ENCODE data around the gene CCDC78.

Gene CCDC78

DNA sequence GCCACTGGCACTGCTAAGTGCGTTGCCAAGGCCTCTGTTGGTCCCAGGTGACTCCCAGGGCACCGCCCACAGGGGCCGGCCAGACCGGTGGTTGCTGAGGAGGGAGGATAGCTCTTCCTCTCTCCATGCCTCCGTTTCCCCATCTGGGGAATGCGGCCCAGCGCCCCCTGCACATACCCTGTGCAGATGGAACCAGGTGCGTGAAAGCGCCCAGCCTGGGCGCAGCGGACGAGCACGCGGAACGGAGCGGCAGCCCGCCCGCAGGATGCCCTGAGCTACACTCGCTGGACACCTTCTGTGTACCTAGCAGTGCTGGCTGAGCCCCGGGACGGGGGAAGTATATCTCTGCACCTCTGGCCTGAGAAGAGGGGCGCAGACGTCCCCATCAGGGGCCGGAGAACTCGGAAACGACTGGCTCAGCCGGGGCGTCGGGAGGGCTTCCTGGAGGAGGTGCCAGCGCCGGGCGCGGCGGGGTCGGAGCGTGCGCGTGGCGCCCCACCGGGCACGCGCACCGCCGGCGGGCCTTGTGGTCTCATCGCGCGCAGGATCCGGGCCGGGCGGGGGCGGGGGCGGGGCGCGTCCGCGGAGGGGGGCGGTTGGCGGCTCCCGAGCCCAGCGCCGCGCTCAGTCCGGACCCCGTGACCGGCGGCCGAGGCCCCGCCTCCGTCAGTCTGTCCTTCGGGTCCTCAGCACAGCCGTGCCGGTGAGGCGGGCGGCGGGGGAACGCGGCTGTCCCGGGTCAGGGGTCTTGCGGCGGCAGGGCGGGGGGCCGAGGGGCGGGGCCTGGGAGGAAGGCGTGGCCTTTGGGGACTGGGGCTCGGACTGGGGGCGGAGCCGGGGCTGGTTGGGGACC, at the start of gene CCDC78, which contains the start of gene HAGHL:
Gene CCDC78 (minus strand): TSS at position 6 of the 853 bp plus-strand sequence. CDS start 76 bp downstream, outside the sequence.
Gene HAGHL (plus strand): TSS at position 669 of the 853 bp plus-strand sequence. CDS start 404 bp downstream, outside the sequence.
- DNase-seq = peak in 44 of 56 donors; percentile 12 to 76 (median 48)

DNA sequence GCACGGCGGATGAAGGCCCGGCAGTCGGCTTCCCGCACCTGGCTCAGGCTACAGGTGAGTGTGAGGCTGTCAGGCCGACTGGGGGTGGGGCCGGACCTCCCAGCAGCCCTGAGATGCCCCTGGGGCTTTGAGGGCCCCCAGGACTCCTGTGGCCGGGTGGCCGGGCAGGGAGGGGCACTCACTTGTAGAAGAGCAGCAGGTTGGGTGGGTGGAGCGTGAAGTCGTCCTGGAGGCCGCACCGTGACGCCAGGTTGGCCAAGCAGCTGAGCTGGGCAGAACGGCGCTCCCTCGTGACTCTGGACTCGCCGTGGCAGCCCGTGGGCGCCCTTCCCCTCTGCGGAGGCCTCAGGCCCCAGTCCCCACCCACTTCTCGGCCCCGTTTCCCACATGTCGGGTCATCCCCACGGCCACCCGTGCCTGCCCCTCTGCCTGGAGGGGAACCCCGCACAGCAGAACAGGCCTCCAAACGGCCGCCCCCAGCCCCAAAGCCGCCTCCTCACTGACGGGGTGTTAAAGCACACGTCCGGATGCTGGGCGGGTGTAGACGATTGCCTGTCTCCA, 49.1 kb upstream of the CCDC78 start:
- no peak for DNase-seq

DNA sequence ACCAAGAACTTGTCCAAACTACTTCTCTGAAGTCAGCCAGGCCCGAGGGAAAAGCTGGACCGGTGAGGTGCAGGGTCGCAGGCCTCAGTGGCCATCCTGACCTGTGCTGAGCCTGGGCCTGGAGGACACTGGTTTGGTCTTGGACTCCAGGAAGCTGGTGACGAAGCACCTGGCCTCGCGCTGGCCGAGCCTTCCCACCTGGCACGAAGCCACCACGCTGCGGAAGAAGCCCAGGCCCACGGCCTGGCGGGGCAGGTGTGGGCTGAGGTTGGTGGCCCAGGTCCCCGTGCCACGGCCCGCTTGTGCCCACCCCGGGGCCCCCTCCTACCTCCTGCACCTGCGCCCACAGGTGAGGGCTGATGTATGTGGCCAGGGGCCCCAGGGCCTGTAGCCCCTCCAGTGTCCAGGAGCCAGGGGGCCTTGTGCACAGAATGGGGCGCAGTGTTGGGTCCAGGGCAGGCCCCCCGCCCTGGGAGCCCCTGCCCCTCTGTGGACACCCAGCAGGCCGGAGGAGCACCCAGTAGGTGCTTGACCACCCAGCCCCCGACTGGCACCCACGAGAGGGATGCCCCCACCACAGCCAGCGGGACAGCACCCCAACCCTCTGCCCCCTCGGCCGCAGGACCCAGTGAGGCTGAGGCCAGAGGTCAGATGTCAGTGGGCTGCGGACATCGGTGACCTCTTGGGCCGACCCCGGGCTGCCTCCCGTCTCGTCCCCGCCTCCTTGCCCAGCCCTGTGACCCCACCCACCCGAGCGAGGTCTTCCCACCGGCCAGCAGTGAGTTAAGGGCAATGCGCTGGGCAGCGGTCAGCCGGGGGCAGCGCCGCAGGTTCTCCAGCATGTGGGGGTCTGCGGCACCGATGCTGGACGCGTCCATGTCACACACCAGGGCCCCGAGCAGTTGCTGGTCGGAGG, 48.1 kb upstream of the CCDC78 start:
- no peak for DNase-seq

DNA sequence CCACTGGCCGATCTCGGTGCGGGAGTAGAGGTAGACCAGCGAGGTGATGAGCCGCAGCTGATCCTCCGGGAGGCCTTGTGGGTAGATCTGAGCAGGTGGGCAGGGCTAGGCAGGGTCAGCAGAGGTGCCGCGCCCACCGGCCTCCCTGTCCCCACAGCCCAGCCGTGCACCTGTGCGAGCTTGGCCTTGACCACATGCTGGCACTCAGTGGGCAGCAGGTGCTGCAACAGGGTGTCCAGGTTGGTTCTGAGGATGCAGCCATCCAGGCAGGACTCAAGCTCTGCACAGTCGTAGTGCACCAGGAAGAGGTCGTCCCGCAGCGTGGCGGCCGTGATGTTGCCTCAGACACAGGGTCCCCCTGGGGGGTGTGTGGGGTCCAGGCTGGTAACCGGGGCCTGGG, 46.7 kb upstream of the CCDC78 start:
- DNase-seq = no peak

DNA sequence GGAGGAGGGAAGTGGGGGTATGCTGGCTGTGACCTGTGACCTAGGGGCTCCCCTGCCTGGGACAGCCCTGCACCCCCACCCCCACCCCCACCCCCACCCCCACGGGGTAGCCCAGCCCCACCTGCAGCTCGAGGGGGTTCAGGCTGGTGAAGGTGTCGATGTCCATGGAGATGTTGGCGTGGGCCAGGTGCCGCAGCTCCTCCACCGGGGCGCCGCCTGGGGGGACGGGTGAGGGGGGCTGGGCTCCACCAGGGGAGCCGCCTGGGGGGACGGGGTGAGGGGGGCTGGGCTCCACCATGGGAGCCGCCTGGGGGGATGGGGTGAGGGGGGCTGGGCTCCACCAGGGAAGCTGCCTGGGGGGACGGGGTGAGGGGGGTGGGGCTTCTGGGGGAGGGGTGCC, 44.2 kb upstream of the CCDC78 start:
- no peak for DNase-seq

GRCh38 chr16:769934-770333, 43.7 kb upstream of the CCDC78 start:
- no peak for DNase-seq

DNA sequence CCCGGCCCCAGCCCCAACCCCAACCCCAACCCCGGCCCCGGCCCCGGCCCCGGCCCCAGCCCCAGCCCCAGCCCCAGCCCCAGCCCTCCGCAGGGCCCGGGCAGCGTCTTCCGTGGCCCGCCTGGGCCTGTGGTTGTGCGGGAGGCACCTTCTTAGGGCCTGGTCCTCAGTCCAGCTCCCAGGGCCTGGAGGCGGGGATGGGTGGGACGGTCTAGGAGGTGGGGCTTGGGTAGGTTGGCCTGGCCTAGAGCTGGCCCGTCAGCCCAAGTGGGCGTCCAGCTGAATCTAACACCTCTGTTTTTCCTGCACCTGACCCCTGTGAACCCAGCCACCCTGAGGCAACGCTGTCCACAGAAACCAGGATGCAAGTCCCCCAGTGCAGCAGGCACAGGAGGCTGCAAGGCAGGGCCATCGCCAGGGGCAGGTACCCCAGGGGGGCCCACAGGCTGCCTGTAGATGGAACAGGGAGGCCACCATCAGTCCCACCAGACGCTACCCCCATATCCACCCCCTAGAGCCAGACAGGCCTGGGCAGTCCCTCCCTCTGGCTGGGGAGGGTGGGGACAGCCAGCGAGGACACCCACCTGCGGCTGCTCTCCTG, 43.0 kb upstream of the CCDC78 start:
- no peak for DNase-seq

GRCh38 chr16:768428-768827, 42.2 kb upstream of the CCDC78 start:
- DNase-seq = no peak

- no peak for DNase-seq
These were observed 41.5 kb upstream of the CCDC78 start for GRCh38 chr16:767743-768235.

DNA sequence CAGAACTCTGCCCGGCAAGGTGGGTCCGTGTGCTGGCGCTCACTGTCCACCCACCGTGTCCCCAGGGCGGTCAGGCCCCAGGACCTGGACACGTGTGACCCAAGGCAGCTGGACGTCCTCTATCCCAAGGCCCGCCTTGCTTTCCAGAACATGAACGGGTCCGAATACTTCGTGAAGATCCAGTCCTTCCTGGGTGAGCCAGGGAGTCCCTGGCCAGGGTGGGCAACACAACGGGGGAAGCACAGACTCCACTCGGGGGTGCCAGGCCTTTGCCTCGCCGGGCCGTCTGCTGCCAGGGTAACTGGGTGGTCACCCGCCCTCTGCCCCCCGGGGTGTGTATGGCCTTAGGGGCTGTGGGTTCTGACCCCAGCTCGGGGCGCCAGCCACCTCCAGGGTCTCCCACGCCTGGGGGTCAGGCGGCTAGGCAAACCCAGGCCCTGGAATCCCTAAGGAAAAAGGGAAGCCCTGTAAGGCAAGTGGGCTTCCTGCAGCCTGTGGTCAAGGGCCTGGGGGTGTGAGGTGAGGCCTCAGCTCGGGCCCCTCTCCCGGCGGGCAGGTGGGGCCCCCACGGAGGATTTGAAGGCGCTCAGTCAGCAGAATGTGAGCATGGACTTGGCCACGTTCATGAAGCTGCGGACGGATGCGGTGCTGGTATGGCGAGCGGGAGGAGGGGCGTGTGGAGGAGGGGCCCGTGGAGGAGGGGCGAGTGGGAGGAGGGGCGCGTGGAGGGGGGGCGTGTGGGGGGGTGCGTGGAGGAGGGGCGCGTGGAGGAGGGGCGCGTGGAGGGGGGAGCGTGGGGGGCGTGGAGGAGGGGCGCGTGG, 40.8 kb upstream of the CCDC78 start:
- no peak for DNase-seq

DNA sequence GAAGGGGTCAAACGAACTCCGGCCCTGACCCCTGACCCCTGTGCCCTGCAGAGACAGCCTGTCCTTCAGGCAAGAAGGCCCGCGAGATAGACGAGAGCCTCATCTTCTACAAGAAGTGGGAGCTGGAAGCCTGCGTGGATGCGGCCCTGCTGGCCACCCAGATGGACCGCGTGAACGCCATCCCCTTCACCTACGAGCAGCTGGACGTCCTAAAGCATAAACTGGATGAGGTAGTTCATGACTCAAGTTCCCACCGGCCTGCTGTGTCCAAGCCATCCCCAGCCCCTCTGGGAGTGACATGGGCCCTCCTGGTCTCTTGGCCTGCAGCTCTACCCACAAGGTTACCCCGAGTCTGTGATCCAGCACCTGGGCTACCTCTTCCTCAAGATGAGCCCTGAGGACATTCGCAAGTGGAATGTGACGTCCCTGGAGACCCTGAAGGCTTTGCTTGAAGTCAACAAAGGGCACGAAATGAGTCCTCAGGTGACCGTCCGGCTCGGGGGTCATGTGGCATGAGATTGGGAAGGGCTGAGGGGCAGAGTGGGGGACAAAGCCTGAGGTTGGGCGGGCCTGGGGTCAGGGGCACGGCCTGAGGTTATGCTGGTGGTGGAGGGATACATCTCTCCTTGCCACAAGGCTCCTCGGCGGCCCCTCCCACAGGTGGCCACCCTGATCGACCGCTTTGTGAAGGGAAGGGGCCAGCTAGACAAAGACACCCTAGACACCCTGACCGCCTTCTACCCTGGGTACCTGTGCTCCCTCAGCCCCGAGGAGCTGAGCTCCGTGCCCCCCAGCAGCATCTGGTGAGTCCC, 40.0 kb upstream of the CCDC78 start:
- DNase-seq = no peak

- no peak for DNase-seq
These were observed 39.2 kb upstream of the CCDC78 start for GRCh38 chr16:765488-765865.

GRCh38 chr16:764848-765487, 38.7 kb upstream of the CCDC78 start:
- DNase-seq = no peak

DNA sequence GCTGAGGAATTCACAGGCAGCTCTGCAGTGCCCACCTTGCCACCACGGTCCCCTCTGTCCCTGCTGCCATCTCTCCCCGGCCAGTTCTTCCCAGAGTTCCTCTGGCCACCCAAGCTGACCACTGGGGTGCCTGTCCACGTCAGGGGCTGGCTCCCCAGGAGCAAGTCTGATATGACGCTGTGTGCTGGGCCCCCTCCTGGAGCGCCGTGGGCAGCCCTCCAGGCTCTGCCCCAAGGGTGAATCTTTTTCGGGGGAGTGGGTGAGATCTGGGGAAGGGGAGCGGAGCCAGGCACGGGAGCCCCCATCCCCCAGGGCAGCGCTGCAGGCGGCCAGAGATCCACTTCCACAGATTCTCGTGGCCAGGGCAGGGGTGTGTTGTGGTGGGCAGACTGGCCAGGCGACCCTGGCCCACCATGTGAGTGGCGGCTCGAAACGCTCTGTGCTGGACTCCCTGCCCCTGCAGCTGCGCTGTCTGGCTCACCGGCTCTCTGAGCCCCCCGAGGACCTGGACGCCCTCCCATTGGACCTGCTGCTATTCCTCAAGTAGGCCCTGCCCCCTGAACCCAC, 38.0 kb upstream of the CCDC78 start:
- DNase-seq = no peak

DNA sequence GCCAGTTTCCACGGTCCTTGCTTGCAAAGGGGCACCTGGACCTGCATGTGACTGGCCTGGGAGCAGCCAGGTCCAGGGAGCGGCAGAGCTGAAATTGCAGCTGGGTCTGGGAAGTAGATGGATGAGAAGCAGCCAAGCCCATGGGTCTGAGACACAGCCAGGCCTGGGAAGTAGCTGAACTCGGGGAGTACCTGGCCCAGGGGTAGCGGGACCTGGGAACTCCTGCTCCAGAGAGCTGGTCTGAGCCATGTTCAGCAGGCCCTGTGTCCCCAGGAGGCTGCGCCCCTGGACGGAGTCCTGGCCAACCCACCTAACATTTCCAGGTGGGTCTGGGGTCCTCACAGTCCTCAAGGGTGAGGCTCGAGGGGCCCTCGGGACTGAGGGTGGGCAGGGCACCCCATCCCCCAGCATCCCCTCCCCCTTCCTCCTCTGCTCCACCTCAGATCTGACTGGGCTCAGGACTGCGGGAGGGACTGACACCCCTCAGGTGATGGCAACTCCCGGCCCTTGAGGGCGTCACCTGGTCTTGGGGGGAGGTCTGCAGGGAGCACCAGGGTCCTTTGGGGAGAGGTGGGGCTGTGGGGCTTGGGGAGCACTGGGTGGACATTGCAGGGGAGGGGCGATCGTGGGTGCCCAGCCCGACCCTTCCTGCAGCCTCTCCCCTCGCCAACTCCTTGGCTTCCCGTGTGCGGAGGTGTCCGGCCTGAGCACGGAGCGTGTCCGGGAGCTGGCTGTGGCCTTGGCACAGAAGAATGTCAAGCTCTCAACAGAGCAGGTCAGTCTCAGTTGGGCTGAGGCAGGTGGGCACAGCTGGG, 37.3 kb upstream of the CCDC78 start:
- DNase-seq = no peak

- DNase-seq = no peak
These were observed 36.5 kb upstream of the CCDC78 start for GRCh38 chr16:762595-763268.

Measured in nucleus accumbens (tissue), 56 donors.